A549 (cell line): ENCODE data around the gene CIDEA. TPM values are rescaled to one million over a fixed set of nuclear protein-coding genes. Genes with fewer than 3 reads are reported as not detected.

Experiments
- ATAC-seq, 2 experiments: fragments of 200-7000 bp in 1 of 2; fragments of >200 bp in 1 of 2; cut with Nextera tagmentation in 1 of 2; cut with Tn5 transposase in 1 of 2; 3 replicates each; pipeline versions ENCODE4 v1.8.0 to v1.9.1; 2018 to 2020; ENCODE audit warnings: mild to moderate bottlenecking in 1 of 2, moderate library complexity in 1 of 2
- CTCF ChIA-PET: fragments of 300-600 bp; sonication (Branson Sonifier 250); formaldehyde crosslinking; extraction: SDS; loops from one replicate; lab custom pipeline; 2021; ENCODE audit warnings: antibody characterized with exemption, inconsistent platforms; lab: Yijun Ruan, JAX
- POLR2A ChIA-PET: fragments of 350-600 bp; formaldehyde crosslinking; extraction: SDS; loops from one replicate; lab custom pipeline; 2021; ENCODE audit warnings: antibody characterized with exemption, inconsistent platforms; lab: Yijun Ruan, JAX
- DNase-seq, 2 experiments: peaks; one replicate each; pipeline versions ENCODE4 v3.0.0 to v3.0.0-alpha.2; 2011 to 2016; ENCODE audit warnings: low read depth in 1 of 2, low spot score in 1 of 2
- FAIRE-seq: peaks from 2 replicates; lab custom pipeline; 2011; peaks lifted over from hg19 to GRCh38; lab: Jason Lieb, UNC
- H3K27ac ChIP-seq, 2 experiments: fragments of >200 bp; sonication (Bioruptor Twin); formaldehyde crosslinking; 3 replicates each; pipeline ENCODE4 v1.5.1; 2016 to 2017
- H3K4me1 ChIP-seq: fragments of >200 bp; sonication (Bioruptor Twin); formaldehyde crosslinking; 3 replicates; pipeline ENCODE4 v1.6.1; 2016
- H3K4me2 ChIP-seq: fragments of >200 bp; sonication (Bioruptor Twin); formaldehyde crosslinking; 3 replicates; pipeline ENCODE4 v1.6.1; 2016
- H3K4me3 ChIP-seq: fragments of >200 bp; sonication (Bioruptor Twin); formaldehyde crosslinking; 3 replicates; pipeline ENCODE4 v1.5.1; 2016
- H3K9me3 ChIP-seq: fragments of >200 bp; sonication (Bioruptor Twin); formaldehyde crosslinking; 3 replicates; pipeline ENCODE4 v1.6.1; 2016
- BCL3 ChIP-seq: fragments of >200 bp; sonication (Bioruptor Twin); formaldehyde crosslinking; IDR thresholded peaks from 3 replicates; pipeline ENCODE4 v1.6.1; 2016
- CBX8 ChIP-seq: fragments of 200-600 bp; sonication (generic); IDR thresholded peaks from 2 replicates; pipeline ENCODE4 v1.6.1; 2016
- EHF ChIP-seq: fragments of 250-450 bp; sonication (Bioruptor Pico); IDR thresholded peaks from 2 replicates; pipeline ENCODE4 v1.5.0; 2020; ENCODE audit warnings: mild to moderate bottlenecking
- ESRRA ChIP-seq: fragments of 150-350 bp; IDR thresholded peaks from 2 replicates; pipeline ENCODE4 v1.6.1; 2014; ENCODE audit warnings: mild to moderate bottlenecking, low read length, borderline replicate concordance
- FOXS1 ChIP-seq: fragments of 250-450 bp; sonication (Bioruptor Pico); IDR thresholded peaks from 2 replicates; pipeline ENCODE4 v1.5.0; 2020; ENCODE audit warnings: mild to moderate bottlenecking, moderate library complexity
- HMGXB4 ChIP-seq: fragments of 250-450 bp; sonication (Bioruptor Pico); IDR thresholded peaks from 2 replicates; pipeline ENCODE4 v1.5.0; 2021; ENCODE audit warnings: mild to moderate bottlenecking, moderate library complexity, borderline replicate concordance
- HOXB13 ChIP-seq: fragments of 250-450 bp; sonication (Bioruptor Pico); IDR thresholded peaks from 2 replicates; pipeline ENCODE4 v1.5.0; 2020; ENCODE audit warnings: low read depth, mild to moderate bottlenecking, moderate library complexity
- HOXB5 ChIP-seq: fragments of 250-450 bp; sonication (Bioruptor Pico); IDR thresholded peaks from 2 replicates; pipeline ENCODE4 v1.5.0; 2020; ENCODE audit warnings: mild to moderate bottlenecking, moderate library complexity
- JUN ChIP-seq, 2 experiments: fragments of >200 bp; sonication (Bioruptor Twin); formaldehyde crosslinking; IDR thresholded peaks; 2 replicates in 1 of 2; 3 replicates in 1 of 2; pipeline ENCODE4 v1.6.1; 2016 to 2017
- JUNB ChIP-seq: fragments of >200 bp; sonication (Bioruptor Twin); formaldehyde crosslinking; IDR thresholded peaks from 2 replicates; pipeline ENCODE4 v1.6.1; 2016
- PBX3 ChIP-seq: IDR thresholded peaks from 2 replicates; pipeline ENCODE4 v1.6.1; 2012
- POLR2A ChIP-seq: IDR thresholded peaks from 2 replicates; pipeline ENCODE4 v1.6.1; 2012; ENCODE audit warnings: mild to moderate bottlenecking, low read length
- POLR2AphosphoS2 ChIP-seq: conservative IDR thresholded peaks from 2 replicates; pipeline ENCODE4 v1.6.1; 2012; ENCODE audit warnings: low read length, improper control_type of control experiment, inconsistent platforms
- RFX5 ChIP-seq: fragments of 450-650 bp; IDR thresholded peaks from 2 replicates; pipeline ENCODE4 v1.7.1; 2014; ENCODE audit warnings: antibody characterized with exemption, mild to moderate bottlenecking, moderate library complexity
- SMC3 ChIP-seq: fragments of >200 bp; sonication (Bioruptor Twin); formaldehyde crosslinking; IDR thresholded peaks from 3 replicates; pipeline ENCODE4 v1.6.1; 2018; ENCODE audit warnings: inconsistent platforms
- TFCP2L1 ChIP-seq: fragments of 250-450 bp; sonication (Bioruptor Pico); IDR thresholded peaks from 2 replicates; pipeline ENCODE4 v1.5.0; 2021; ENCODE audit warnings: mild to moderate bottlenecking
- USF2 ChIP-seq: fragments of 450-650 bp; IDR thresholded peaks from 2 replicates; pipeline ENCODE4 v1.6.1; 2014; ENCODE audit warnings: antibody characterized with exemption
- ZSCAN20 ChIP-seq: fragments of 250-450 bp; sonication (Bioruptor Pico); IDR thresholded peaks from 2 replicates; pipeline ENCODE4 v1.8.0; 2022; ENCODE audit warnings: mild to moderate bottlenecking, moderate library complexity
- WGBS: methylation state at CpG from one replicate; pipeline ENCODE4 v1.1.6; 2017; ENCODE audit errors: missing lambda C conversion rate; 5-methylcytosine and 5-hydroxymethylcytosine counted together
- polyA plus RNA-seq, 4 experiments: library from polyadenylated mRNA; depleted of rRNA in 3 of 4; stranded (reverse); fragments of >200 nt; fragmentation: RNase III in 1 of 4; extraction: RNeasy Plus Mini Kit Qiagen cat#74134 plus additional on column Dnase treatment in 1 of 4; gene quantifications; 2 replicates in 3 of 4; 3 replicates in 1 of 4; pipeline ENCODE4 v1.2.3, GENCODE V29; 2011 to 2017
- TF ChIP-seq, protein P1 (sequence below): fragments of 150-350 bp; IDR thresholded peaks from 2 replicates; pipeline ENCODE4 v1.6.1; 2014; ENCODE audit warnings: low read depth, mild to moderate bottlenecking, low read length

CIDEA gene
- polyA plus RNA-seq, 2 of the 4 experiments (the other 2 are of a cell fraction) = not detected

DNA sequence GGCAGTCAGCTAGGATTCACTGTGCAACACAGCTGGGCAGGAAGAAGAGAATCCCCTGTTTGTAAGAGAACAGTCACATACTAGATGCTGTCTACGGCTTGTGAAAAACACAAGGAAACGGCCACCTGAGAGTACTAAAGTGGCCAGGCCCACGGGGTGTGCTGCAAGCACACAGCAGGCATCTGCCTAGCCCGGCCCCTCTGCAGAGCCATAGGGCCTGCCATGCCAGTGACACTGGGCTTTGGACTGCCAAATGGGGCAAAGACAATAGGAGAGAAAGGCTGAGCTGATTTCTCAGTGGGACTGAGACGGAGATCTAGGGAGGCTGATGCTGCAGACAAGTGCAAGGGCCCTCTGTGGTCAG lies 64.2 kb downstream of the CIDEA start:
- Histone ChIP-seq H3K4me2 (no peak overlapping the region), H3K27ac (no peak overlapping the region), H3K4me3 (no peak overlapping the region)
- no peak for DNase-seq
- no peak for FAIRE-seq
- TF ChIP-seq EHF = no peak
- TF ChIP-seq ZSCAN20 (CRISPR knock-in tag) = no peak
- TF ChIP-seq HMGXB4 (CRISPR knock-in tag) = no peak
- TF ChIP-seq JUNB = no peak
- no peak for TF ChIP-seq RFX5
- TF ChIP-seq, all 56 proteins: peak for 0
- H3K4me1 ChIP-seq = no peaks in the 10 kb centered on the region
- 62% methylated on average over 5 of the region's 5 CpGs for WGBS
- CTCF ChIA-PET = interaction anchor here (0.6 to 4.2 kb wide), 3 partner anchors 10 to 46 kb away, joined by 3 to 25 read pairs (median 4); no protein-coding TSS in a partner anchor
- peak; percentile 45 to 48; a peak in 4 of 6 replicates for ATAC-seq
- POLR2A ChIA-PET = interaction anchor here (2.0 kb wide), 1 partner anchor 59 kb away, joined by 6 read pairs; the partner anchor contains the start of gene AFG3L2
- no peaks in the 10 kb centered on the region for H3K9me3 ChIP-seq

- no peaks in the 10 kb centered on the region for H3K9me3 ChIP-seq
- H3K4me3 ChIP-seq = no peak overlapping the region
- FAIRE-seq = no peak
- no peak for TF ChIP-seq JUN (IDR thresholded peaks at IDR 0.05)
- no peak for TF ChIP-seq BCL3
- no peak for TF ChIP-seq USF2
- no peak for TF ChIP-seq FOXS1 (CRISPR knock-in tag)
- no peak for DNase-seq
- H3K27ac ChIP-seq = no peak overlapping the region
- ChIA-PET CTCF (interaction anchor here (0.6 to 4.2 kb wide), 3 partner anchors 9 to 47 kb away, joined by 3 to 25 read pairs (median 4); no protein-coding TSS in a partner anchor), POLR2A (interaction anchor here (0.7 to 2.0 kb wide), 3 partner anchors 9 to 58 kb away, joined by 3 to 10 read pairs (median 6); partner anchors contain the start of gene AFG3L2)
- ATAC-seq = peak in 1 of 2 experiments; percentile 19; a peak in 1 of 6 replicates
- H3K4me1 ChIP-seq = no peaks in the 10 kb centered on the region
- no peak overlapping the region for H3K4me2 ChIP-seq
- 94% methylated on average over 2 of the region's 5 CpGs for WGBS
Observed at GRCh38 chr18:12318857-12319256, 64.7 kb downstream of the CIDEA start.

DNA sequence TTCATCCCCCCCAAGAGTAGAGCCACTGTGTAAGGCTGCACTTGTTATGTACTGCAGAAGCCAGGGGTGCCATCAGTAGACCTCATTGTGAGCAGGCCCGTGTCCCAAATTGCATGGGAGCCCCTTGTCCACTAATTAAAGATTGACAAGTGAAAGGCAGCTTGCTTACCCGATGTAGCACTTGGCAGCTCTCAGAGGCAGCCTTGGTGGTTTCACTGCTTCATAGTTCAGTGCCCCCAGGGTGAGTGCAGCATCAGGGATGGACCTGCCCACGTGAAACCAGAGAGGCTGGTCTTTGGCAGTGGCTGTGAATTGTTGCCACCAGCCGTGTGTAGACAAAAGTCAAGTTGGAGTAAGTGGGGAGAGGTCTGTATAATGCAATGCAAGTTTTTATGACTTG lies 67.2 kb downstream of the CIDEA start:
- POLR2A ChIA-PET = no interaction called here
- H3K4me3 ChIP-seq = no peak overlapping the region

More for the DNA sequence above, 67.2 kb downstream of the CIDEA start:
- no peak for DNase-seq
- 55% methylated on average over 2 of the region's 4 CpGs for WGBS
- Histone ChIP-seq H3K4me2 (no peak overlapping the region), H3K9me3 (no peaks in the 10 kb centered on the region), H3K27ac (no peak overlapping the region), H3K4me1 (no peaks in the 10 kb centered on the region)
- CTCF ChIA-PET = interaction anchor here (0.6 kb wide), 1 partner anchor 228 kb away, joined by 3 read pairs; the partner anchor contains the start of gene ANKRD62
- no peak for FAIRE-seq
- TF ChIP-seq POLR2AphosphoS2 (no peak), HOXB5 (CRISPR knock-in tag) (no peak), SMC3 (no peak), ESRRA (no peak), CBX8 (no peak), TFCP2L1 (CRISPR knock-in tag) (no peak), POLR2A (no peak), EHF (no peak), HOXB13 (CRISPR knock-in tag) (no peak), PBX3 (no peak)
- TF ChIP-seq, protein P1, sequence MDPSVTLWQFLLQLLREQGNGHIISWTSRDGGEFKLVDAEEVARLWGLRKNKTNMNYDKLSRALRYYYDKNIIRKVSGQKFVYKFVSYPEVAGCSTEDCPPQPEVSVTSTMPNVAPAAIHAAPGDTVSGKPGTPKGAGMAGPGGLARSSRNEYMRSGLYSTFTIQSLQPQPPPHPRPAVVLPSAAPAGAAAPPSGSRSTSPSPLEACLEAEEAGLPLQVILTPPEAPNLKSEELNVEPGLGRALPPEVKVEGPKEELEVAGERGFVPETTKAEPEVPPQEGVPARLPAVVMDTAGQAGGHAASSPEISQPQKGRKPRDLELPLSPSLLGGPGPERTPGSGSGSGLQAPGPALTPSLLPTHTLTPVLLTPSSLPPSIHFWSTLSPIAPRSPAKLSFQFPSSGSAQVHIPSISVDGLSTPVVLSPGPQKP = no peak
- no peak for ATAC-seq
